NCI-H1694 treated with DMSO at 0.1 percent for 48 hours (cell line): ENCODE data around the gene ADAP2.
"Not testable (repeated sequence)": the region's sequence is repeated elsewhere in the genome, so short reads cannot be mapped to it uniquely, and the experiment has no call there.

Experiments used
- DNase-seq: peaks from one replicate; lab custom pipeline; 2025; lab: John Stamatoyannopoulos, UW

ADAP2 gene

GRCh38 chr17:30930495-30930894 is 8.8 kb downstream of the ADAP2 start:
- DNase-seq: no peak

- DNase-seq: not testable (repeated sequence)
Observed at GRCh38 chr17:30931582-30931981, 9.8 kb downstream of the ADAP2 start.

DNA sequence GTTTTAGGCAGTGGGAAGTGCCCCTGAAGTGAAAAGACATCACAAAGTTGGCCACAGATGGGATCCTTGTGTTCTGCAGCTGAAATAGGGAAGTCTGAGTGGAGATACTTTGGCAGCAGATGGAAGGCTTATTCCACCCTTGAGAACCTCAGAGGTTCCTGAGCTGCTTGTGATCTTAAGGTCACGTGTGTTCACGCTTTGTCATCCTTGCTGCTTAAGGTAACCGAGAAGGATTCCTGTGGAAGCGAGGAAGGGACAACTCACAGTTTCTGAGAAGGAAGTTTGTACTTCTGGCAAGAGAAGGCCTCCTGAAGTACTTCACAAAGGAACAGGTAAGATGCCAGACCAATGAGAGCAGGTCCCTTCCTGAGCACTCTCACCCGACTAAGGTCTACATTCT is 12.2 kb downstream of the ADAP2 start:
- no peak for DNase-seq

DNA sequence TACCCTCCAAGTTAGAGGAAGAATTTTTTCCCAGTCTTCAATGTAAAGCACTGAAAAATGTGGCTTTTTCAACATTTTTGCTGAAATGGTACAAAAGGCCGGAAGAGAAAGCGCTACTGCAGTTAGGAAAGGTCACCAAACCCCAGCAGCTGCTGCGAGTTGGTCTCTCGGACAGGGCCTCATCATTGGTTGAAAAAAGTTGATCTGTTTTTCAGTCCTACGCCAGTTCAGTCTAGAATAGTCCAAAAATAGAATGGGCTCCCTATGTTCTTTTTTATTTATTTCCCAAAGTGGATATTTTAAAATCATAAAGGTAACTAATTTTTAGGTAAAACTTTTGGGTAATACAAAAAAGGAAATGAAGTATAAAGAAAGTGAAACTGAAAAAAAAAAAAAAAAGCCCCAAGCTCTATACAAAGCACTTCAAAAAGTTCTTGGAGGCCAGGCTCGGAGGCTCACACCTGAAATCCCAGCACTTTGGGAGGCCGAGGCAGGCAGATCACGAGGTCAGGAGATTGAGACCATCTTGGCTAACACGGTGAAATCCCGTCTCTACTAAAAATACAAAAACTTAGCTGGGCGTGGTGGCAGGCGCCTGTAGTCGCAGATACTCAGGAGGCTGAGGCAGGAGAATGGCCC is 17.4 kb downstream of the ADAP2 start:
- DNase-seq: no peak

DNA sequence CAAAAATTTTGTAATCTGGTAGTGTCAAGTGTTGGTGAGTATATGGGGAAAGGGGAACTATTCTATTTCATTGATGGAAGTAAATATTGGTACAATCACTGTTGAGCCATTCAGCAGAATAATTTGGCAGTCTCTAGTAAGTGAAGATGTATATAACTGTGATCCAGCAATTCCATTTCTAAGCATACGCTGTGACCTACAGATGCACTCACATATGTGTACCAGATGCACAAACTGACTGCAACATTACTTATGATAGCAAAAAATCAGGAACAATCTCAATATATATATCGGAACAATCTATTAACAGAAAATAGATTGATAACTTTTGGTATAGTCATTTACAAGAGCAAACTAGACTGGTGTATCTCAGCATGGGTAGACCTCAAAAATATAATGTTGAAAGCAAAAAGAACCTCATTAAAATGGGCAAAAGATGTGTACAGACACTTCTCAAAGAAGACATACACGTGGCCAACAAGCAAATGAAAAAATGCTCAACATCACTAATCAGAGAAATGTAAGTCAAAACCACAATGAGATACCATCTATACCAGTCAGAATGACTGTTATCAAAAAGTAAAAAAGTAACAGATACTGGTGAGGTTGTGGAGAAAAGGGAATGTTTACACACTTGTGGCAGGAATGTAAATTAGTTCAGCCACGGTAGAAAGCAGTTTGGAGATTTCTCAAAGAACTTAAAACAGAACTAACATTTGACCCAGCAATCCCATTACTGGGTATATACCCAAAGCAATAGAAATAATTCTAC is 20.7 kb downstream of the ADAP2 start:
- DNase-seq: no peak

DNA sequence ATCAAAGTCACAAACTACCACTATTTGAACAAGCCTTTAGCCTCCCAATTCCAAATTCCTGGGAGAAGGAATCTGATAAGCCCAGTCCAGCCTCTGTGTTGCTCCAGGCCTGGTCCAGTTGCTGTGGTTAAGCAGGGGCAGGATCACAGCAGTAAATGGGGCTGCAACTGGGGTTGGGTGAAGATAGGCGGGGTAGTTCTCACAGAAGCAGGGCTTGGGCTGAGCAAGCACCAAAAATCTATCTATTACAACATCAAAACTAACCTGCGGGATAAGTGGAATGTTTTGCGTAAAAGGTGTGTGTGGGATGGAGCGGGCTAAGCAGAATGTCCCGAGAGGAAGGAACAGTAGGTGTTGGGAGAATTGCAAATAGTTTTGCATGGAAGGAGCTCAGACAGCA is 26.1 kb downstream of the ADAP2 start:
- no peak for DNase-seq

- no peak for DNase-seq
Observed at GRCh38 chr17:30950189-30950588, 28.4 kb downstream of the ADAP2 start.

GRCh38 chr17:30950669-30951399 is 29.1 kb downstream of the ADAP2 start:
- peak; percentile 20 for DNase-seq

DNA sequence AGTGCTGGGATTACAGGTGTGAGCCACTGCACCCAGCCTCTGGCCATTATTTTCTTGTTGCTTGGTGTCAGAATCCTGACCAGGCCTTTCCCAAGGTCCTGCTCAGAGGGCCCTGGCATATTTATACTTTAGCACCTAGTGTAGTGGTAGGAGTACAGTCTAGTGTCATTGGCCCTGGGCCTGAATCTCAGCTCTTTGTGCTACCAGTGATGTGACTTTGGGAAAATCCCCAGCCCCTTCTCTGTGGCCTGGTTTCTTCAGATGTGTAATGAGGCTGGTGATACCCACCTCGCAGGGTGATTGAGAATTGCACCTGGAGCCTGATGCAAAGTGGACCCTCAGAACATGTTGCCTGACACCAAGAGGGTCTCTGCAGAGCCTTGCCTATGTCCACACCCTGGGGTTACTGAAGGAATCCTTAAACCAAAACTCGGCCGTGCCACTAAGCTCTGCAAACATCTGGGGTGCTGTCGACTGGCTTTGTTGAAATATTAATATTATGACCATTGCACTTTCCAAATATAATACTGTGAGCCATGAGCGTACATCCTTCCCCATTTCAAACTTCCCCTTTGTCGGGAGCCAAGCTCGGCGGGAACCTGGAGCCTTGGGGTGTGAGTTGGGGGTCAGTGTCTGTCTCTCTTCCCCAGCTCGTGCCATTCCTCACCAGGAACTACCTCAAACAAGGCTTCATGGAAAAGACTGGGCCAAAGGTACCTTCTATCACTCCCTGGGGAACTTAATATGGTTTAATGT is 31.1 kb downstream of the ADAP2 start:
- no peak for DNase-seq

DNA sequence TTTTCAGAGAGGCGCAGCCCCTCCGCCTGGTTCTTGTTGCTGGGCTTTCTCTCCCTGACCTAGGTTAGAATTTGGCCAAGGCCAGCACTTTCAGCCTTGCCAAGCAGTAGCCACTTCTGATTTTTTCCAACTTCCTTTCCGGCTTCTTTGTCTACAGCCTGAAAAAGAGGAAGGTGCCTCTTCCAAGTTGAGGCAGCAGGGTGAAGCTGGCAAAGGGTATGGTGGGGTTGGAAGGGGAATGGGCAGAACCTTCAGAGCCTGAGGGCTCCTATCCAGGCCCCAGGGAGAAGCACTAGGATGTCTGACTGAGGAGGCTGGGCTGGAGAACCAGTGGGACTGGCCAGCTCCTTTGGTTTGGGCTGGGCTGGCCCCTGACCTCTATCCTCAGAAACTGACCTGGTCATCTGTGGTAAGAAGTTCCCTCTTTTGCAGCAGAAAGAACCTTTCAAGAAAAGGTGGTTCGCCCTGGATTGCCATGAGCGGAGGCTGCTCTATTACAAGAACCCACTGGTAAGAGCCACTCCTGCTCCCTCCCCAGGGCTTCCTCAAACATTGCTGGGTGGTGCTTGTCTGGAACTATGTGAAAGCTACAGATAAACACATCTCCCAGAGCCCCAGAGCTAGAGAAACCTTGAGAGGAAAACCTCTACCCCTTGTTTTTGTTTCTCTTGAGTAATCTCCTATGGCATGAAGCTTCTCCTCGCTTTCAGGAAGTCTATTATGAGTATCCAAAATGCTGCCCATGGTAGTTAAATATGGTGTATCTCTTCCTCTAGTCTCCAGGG is 32.5 kb downstream of the ADAP2 start:
- no peak for DNase-seq

DNA sequence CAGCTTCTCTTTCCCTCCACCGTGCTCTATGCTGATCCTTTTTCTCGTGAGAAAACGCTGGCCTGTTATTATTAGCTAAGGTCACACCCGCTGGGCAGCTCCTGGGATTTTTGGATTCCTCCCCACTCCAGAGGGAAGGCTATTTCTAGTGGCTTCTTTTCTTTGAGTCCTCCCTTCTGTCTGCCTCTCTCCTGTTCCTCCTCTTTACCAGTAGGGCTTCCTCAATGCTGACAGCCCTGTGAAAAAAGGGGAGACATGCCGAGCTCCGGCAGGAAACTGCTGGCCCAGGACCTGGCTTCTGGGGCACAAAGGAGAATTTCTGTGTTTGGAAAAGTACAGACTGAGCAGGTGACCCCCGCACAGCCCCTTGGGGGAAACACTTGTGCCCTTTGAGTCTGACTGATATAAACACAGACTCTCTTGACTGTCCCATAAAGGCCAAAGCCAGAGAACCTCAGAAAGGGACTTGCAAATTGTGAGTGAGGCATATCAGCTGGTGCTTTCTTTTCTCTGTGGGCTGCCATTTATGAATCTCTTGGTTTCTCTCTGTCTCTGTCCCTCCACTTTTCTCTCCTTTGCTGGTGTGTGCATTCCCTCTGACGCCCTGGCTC is 35.1 kb downstream of the ADAP2 start:
- no peak for DNase-seq

- no peak for DNase-seq
Observed at GRCh38 chr17:30957741-30958140, 36.0 kb downstream of the ADAP2 start.

DNA sequence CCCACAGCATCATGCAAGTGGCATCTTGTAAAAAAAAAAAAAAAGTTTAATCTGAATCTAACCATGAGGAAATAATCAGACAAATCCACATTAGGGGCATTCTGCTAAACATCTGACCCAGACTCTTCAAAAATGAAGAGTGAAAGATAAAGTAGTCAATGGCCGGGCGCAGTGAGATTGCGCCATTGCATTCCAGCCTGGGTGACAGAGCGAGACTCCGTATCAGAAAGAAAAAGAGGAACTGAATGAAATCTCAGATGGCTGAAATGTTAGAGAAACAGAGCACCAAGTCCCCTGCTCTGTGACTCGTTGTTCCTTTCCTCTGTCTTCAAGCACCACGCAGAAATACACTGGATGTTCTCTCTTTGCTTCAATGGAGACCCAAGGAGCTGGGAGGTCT is 36.4 kb downstream of the ADAP2 start:
- no peak for DNase-seq

GRCh38 chr17:30961209-30962188 is 39.8 kb downstream of the ADAP2 start:
- DNase-seq: no peak

GRCh38 chr17:30964312-30964711 is 42.6 kb downstream of the ADAP2 start:
- DNase-seq: not testable (repeated sequence)

DNA sequence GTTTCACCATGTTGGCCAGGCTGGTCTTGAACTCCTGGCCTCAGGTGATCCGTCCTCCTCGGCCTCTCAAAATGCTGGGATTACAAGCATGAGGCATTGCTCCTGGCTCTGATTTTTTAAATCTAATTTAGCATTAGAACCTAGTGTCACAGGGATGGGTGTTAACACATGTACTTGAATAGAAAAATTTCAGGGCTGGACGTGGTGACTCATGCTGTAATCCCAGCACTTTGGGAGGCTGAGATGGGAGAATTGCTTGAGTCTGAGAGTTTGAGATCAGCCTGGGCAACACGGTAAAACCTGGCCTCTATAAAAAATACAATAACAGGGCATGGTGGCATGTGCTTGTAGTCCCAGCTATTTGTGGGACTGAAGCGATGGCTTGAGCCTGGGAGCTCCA is 43.1 kb downstream of the ADAP2 start:
- no peak for DNase-seq

GRCh38 chr17:30965686-30966085 is 43.9 kb downstream of the ADAP2 start:
- no peak for DNase-seq

DNA sequence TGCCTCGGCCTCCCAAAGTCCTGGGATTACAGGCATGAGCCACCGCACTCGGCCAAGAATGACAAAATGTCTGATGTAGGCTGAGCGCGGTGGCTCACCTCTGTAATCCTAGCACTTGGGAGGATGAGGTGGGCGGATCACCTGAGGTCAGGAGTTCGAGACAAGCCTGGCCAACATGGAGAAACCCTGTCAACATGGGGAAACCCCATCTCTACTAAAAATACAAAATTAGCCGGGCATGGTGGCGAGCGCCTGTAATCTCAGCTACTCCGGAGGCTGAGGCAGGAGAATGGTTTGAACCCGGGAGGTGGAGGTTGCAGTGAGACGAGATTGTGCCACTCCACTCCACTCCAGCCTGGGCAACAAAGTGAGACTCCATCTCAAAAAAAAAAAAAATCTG is 46.2 kb downstream of the ADAP2 start:
- DNase-seq: not testable (repeated sequence)

- no peak for DNase-seq
Observed at GRCh38 chr17:30969989-30970830, 48.5 kb downstream of the ADAP2 start.
